GM23338 (cell line): ENCODE results near the gene C12orf43. TPM values are rescaled to one million over a fixed set of nuclear protein-coding genes. Genes with fewer than 3 reads are reported as not detected.
"Not testable (repeated sequence)": the region's sequence is repeated elsewhere in the genome, so short reads cannot be mapped to it uniquely, and the experiment has no call there.

ENCODE experiments used
- ATAC-seq: fragments of 200-7000 bp; cut with Tn5 transposase; 3 replicates; pipeline ENCODE4 v1.9.1; 2020
- DNase-seq: peaks from one replicate; pipeline ENCODE4 v3.0.0-alpha.2; 2015; ENCODE audit warnings: low spot score
- H2AFZ ChIP-seq: fragments of 200-600 bp; sonication (generic); 2 replicates; pipeline ENCODE4 v1.8.0; 2016; ENCODE audit warnings: antibody characterized with exemption, mild to moderate bottlenecking, moderate library complexity
- H3F3A ChIP-seq: fragments of 200-600 bp; sonication (generic); replicated peaks from 2 replicates; pipeline ENCODE4 v1.8.0; 2017; ENCODE audit warnings: antibody characterized with exemption, mixed run types, low read depth
- H3K27ac ChIP-seq: fragments of 200-600 bp; sonication (generic); 2 replicates; pipeline ENCODE4 v1.6.1; 2016; ENCODE audit warnings: low read depth
- H3K27me3 ChIP-seq: fragments of 200-600 bp; sonication (generic); 2 replicates; pipeline ENCODE4 v1.8.0; 2016; ENCODE audit warnings: mild to moderate bottlenecking, mixed run types, moderate library complexity; ENCODE audit not compliant: insufficient read depth
- H3K36me3 ChIP-seq: fragments of 200-600 bp; sonication (generic); 2 replicates; pipeline ENCODE4 v1.8.0; 2016; ENCODE audit warnings: mild to moderate bottlenecking; ENCODE audit not compliant: insufficient read depth
- H3K4me1 ChIP-seq: fragments of 200-600 bp; sonication (generic); 2 replicates; pipeline ENCODE4 v1.8.0; 2016; ENCODE audit warnings: mild to moderate bottlenecking, moderate library complexity; ENCODE audit not compliant: insufficient read depth
- H3K4me2 ChIP-seq: fragments of 200-600 bp; sonication (generic); 2 replicates; pipeline ENCODE4 v1.7.1; 2017; ENCODE audit warnings: mixed run types
- H3K4me3 ChIP-seq: fragments of 200-600 bp; sonication (generic); 2 replicates; pipeline ENCODE4 v1.6.1; 2016; ENCODE audit warnings: mixed run types
- H3K79me2 ChIP-seq: fragments of 200-600 bp; sonication (generic); replicated peaks from 2 replicates; pipeline ENCODE4 v1.8.0; 2017; ENCODE audit warnings: mild to moderate bottlenecking; ENCODE audit not compliant: insufficient read depth
- H3K9me2 ChIP-seq: fragments of 200-600 bp; sonication (generic); 2 replicates; pipeline ENCODE4 v1.8.0; 2017; ENCODE audit not compliant: insufficient read depth
- H4K20me1 ChIP-seq: fragments of 200-600 bp; sonication (generic); replicated peaks from 2 replicates; pipeline ENCODE4 v1.8.0; 2017; ENCODE audit warnings: mild to moderate bottlenecking; ENCODE audit not compliant: insufficient read depth
- H3K27ac Mint-ChIP-seq: 2 replicates; pipeline ENCODE4 v1.8.0; 2020; ENCODE audit warnings: inconsistent platforms, mild to moderate bottlenecking, moderate library complexity, mixed read lengths
- H3K27me3 Mint-ChIP-seq: 3 replicates; pipeline ENCODE4 v1.8.0; 2022; ENCODE audit warnings: low read depth, mild to moderate bottlenecking, moderate library complexity, mixed read lengths, inconsistent platforms; ENCODE audit not compliant: insufficient read depth, poor library complexity
- H3K36me3 Mint-ChIP-seq: 3 replicates; pipeline ENCODE4 v1.8.0; 2021; ENCODE audit warnings: low read depth, mild to moderate bottlenecking, inconsistent platforms, moderate library complexity, mixed read lengths
- H3K4me1 Mint-ChIP-seq: 3 replicates; pipeline ENCODE4 v1.8.0; 2020; ENCODE audit warnings: mild to moderate bottlenecking, inconsistent platforms, mixed read lengths
- H3K4me3 Mint-ChIP-seq: 3 replicates; pipeline ENCODE4 v1.8.0; 2021; ENCODE audit warnings: moderate library complexity, mild to moderate bottlenecking, inconsistent platforms, mixed read lengths
- H3K9me3 Mint-ChIP-seq: 3 replicates; pipeline ENCODE4 v1.8.0; 2020; ENCODE audit warnings: moderate library complexity, mild to moderate bottlenecking, inconsistent platforms, mixed read lengths
- CREB1 ChIP-seq: fragments of 250-450 bp; sonication (Bioruptor Pico); IDR thresholded peaks from 2 replicates; pipeline ENCODE4 v1.5.0; 2020; ENCODE audit warnings: low read depth, mild to moderate bottlenecking, moderate library complexity
- ETS1 ChIP-seq: IDR thresholded peaks from 2 replicates; pipeline ENCODE4 v1.6.1; 2016; ENCODE audit warnings: antibody characterized with exemption
- EZH2 ChIP-seq: fragments of 200-600 bp; sonication (generic); IDR thresholded peaks from one replicate; pipeline ENCODE4 v1.8.0; 2017; ENCODE audit warnings: antibody characterized with exemption, mild to moderate bottlenecking, low read depth; ENCODE audit not compliant: unreplicated experiment
- EZH2phosphoT487 ChIP-seq: fragments of 200-600 bp; sonication (generic); IDR thresholded peaks from one replicate; pipeline ENCODE4 v1.8.1; 2018; ENCODE audit warnings: antibody characterized with exemption; ENCODE audit not compliant: unreplicated experiment
- NANOG ChIP-seq: IDR thresholded peaks from 2 replicates; pipeline ENCODE4 v1.6.1; 2016; ENCODE audit warnings: antibody characterized with exemption, borderline replicate concordance
- POLR2AphosphoS5 ChIP-seq: IDR thresholded peaks from 2 replicates; pipeline ENCODE4 v1.6.1; 2016; ENCODE audit warnings: antibody characterized with exemption, low read depth
- STAT1 ChIP-seq: IDR thresholded peaks from one replicate; pipeline ENCODE4 v1.6.1; 2016; ENCODE audit warnings: antibody characterized with exemption; ENCODE audit not compliant: unreplicated experiment
- ZNF331 ChIP-seq: fragments of 250-450 bp; sonication (Bioruptor Pico); IDR thresholded peaks from 2 replicates; pipeline ENCODE4 v1.5.0; 2020; ENCODE audit warnings: low read depth, mild to moderate bottlenecking, moderate library complexity
- polyA plus RNA-seq: library from polyadenylated mRNA; unstranded; fragments of >200 nt; fragmentation: Nextera tagmentation; extraction: Ambion mirVana; gene quantifications from 2 replicates; pipeline ENCODE4 v1.2.1, GENCODE V29; 2016
- total RNA-seq: library from RNA; depleted of rRNA; stranded (reverse); fragments of >200 nt; shearing (Covaris generic); gene quantifications from 2 replicates; pipeline ENCODE4 v1.2.3, GENCODE V29; 2014
- TF ChIP-seq, protein P1 (sequence below): fragments of 250-450 bp; sonication (Bioruptor Pico); IDR thresholded peaks from 2 replicates; pipeline ENCODE4 v1.5.0; 2020; ENCODE audit warnings: mild to moderate bottlenecking, moderate library complexity
- TF ChIP-seq, protein P2 (sequence below): IDR thresholded peaks from one replicate; pipeline ENCODE4 v1.6.1; 2018; ENCODE audit warnings: antibody characterized with exemption; ENCODE audit not compliant: unreplicated experiment

The C12orf43 gene
- total and polyA plus RNA-seq, 2 experiments from 2014 or later: 15.2 to 20.7 TPM

GRCh38 chr12:121064586-121064985 lies 48.3 kb upstream of the C12orf43 start:
- not testable (repeated sequence) for H3K36me3 Mint-ChIP-seq, H3K27me3 Mint-ChIP-seq, H3K9me2 ChIP-seq, ATAC-seq, H3F3A ChIP-seq, H3K79me2 ChIP-seq, H4K20me1 ChIP-seq, H3K27ac ChIP-seq, H3K36me3 ChIP-seq, H3K4me2 ChIP-seq, DNase-seq, H3K27ac Mint-ChIP-seq, H3K27me3 ChIP-seq, H3K4me1 Mint-ChIP-seq, H3K4me3 ChIP-seq, H3K4me3 Mint-ChIP-seq, H3K4me1 ChIP-seq, H3K9me3 Mint-ChIP-seq, H2AFZ ChIP-seq

- H3K27me3 Mint-ChIP-seq: peaks cover 6% of the 10 kb centered on the region
- DNase-seq (no peak), ATAC-seq (no peak)
- peaks cover 6% of the 10 kb centered on the region for H3K4me1 Mint-ChIP-seq
- H3K4me3 Mint-ChIP-seq: no peak overlapping the region
- H3K36me3 ChIP-seq: no peaks in the 10 kb centered on the region
- H3K27me3 ChIP-seq: no peaks in the 10 kb centered on the region
- H3K4me3 ChIP-seq: no peak overlapping the region
- no peak overlapping the region for H2AFZ ChIP-seq
- no peak overlapping the region for H3K27ac Mint-ChIP-seq
- H3K4me1 ChIP-seq: no peaks in the 10 kb centered on the region
- H3K79me2 ChIP-seq: no peaks in the 10 kb centered on the region
- H4K20me1 ChIP-seq: no peaks in the 10 kb centered on the region
- H3F3A ChIP-seq: no peaks in the 10 kb centered on the region
- no peaks in the 10 kb centered on the region for H3K36me3 Mint-ChIP-seq
- H3K9me2 ChIP-seq: no peaks in the 10 kb centered on the region
- H3K4me2 ChIP-seq: no peak overlapping the region
- H3K27ac ChIP-seq: no peak overlapping the region
- H3K9me3 Mint-ChIP-seq: no peaks in the 10 kb centered on the region
- TF ChIP-seq ETS1 (no peak), POLR2AphosphoS5 (no peak), CREB1 (CRISPR knock-in tag) (no peak), NANOG (no peak), EZH2phosphoT487 (no peak), EZH2 (no peak), STAT1 (no peak), ZNF331 (no peak)
- TF ChIP-seq, protein P1, sequence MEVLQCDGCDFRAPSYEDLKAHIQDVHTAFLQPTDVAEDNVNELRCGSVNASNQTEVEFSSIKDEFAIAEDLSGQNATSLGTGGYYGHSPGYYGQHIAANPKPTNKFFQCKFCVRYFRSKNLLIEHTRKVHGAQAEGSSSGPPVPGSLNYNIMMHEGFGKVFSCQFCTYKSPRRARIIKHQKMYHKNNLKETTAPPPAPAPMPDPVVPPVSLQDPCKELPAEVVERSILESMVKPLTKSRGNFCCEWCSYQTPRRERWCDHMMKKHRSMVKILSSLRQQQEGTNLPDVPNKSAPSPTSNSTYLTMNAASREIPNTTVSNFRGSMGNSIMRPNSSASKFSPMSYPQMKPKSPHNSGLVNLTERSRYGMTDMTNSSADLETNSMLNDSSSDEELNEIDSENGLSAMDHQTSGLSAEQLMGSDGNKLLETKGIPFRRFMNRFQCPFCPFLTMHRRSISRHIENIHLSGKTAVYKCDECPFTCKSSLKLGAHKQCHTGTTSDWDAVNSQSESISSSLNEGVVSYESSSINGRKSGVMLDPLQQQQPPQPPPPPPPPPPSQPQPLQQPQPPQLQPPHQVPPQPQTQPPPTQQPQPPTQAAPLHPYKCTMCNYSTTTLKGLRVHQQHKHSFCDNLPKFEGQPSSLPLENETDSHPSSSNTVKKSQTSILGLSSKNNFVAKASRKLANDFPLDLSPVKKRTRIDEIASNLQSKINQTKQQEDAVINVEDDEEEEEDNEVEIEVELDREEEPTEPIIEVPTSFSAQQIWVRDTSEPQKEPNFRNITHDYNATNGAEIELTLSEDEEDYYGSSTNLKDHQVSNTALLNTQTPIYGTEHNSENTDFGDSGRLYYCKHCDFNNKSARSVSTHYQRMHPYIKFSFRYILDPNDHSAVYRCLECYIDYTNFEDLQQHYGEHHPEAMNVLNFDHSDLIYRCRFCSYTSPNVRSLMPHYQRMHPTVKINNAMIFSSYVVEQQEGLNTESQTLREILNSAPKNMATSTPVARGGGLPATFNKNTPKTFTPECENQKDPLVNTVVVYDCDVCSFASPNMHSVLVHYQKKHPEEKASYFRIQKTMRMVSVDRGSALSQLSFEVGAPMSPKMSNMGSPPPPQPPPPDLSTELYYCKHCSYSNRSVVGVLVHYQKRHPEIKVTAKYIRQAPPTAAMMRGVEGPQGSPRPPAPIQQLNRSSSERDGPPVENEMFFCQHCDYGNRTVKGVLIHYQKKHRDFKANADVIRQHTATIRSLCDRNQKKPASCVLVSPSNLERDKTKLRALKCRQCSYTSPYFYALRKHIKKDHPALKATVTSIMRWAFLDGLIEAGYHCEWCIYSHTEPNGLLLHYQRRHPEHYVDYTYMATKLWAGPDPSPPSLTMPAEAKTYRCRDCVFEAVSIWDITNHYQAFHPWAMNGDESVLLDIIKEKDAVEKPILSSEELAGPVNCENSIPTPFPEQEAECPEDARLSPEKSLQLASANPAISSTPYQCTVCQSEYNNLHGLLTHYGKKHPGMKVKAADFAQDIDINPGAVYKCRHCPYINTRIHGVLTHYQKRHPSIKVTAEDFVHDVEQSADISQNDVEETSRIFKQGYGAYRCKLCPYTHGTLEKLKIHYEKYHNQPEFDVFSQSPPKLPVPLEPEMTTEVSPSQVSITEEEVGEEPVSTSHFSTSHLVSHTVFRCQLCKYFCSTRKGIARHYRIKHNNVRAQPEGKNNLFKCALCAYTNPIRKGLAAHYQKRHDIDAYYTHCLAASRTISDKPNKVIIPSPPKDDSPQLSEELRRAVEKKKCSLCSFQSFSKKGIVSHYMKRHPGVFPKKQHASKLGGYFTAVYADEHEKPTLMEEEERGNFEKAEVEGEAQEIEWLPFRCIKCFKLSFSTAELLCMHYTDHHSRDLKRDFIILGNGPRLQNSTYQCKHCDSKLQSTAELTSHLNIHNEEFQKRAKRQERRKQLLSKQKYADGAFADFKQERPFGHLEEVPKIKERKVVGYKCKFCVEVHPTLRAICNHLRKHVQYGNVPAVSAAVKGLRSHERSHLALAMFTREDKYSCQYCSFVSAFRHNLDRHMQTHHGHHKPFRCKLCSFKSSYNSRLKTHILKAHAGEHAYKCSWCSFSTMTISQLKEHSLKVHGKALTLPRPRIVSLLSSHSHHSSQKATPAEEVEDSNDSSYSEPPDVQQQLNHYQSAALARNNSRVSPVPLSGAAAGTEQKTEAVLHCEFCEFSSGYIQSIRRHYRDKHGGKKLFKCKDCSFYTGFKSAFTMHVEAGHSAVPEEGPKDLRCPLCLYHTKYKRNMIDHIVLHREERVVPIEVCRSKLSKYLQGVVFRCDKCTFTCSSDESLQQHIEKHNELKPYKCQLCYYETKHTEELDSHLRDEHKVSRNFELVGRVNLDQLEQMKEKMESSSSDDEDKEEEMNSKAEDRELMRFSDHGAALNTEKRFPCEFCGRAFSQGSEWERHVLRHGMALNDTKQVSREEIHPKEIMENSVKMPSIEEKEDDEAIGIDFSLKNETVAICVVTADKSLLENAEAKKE (CRISPR knock-in tag): no peak
- TF ChIP-seq, protein P2, sequence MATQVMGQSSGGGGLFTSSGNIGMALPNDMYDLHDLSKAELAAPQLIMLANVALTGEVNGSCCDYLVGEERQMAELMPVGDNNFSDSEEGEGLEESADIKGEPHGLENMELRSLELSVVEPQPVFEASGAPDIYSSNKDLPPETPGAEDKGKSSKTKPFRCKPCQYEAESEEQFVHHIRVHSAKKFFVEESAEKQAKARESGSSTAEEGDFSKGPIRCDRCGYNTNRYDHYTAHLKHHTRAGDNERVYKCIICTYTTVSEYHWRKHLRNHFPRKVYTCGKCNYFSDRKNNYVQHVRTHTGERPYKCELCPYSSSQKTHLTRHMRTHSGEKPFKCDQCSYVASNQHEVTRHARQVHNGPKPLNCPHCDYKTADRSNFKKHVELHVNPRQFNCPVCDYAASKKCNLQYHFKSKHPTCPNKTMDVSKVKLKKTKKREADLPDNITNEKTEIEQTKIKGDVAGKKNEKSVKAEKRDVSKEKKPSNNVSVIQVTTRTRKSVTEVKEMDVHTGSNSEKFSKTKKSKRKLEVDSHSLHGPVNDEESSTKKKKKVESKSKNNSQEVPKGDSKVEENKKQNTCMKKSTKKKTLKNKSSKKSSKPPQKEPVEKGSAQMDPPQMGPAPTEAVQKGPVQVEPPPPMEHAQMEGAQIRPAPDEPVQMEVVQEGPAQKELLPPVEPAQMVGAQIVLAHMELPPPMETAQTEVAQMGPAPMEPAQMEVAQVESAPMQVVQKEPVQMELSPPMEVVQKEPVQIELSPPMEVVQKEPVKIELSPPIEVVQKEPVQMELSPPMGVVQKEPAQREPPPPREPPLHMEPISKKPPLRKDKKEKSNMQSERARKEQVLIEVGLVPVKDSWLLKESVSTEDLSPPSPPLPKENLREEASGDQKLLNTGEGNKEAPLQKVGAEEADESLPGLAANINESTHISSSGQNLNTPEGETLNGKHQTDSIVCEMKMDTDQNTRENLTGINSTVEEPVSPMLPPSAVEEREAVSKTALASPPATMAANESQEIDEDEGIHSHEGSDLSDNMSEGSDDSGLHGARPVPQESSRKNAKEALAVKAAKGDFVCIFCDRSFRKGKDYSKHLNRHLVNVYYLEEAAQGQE: no peak
These were observed 47.8 kb upstream of the C12orf43 start for GRCh38 chr12:121064116-121064515.
